ENCODE data around the gene EIF3B. TPM values are rescaled to one million over a fixed set of nuclear protein-coding genes. Genes with fewer than 3 reads are reported as not detected.
A peak's percentile ranks its signal among the peaks of the same experiment; 100 is the strongest.

Gene EIF3B
- total RNA-seq, 1 experiment from 2014 or later, result 364 TPM

- H3K4me1 ChIP-seq (ENCODE audit: insufficient read depth, low read length, poor library complexity, severe bottlenecking), result peaks cover 5% of the 10 kb centered on the region
- no peak overlapping the region for H3K4me3 ChIP-seq (ENCODE audit: low read depth, low read length, poor library complexity, severe bottlenecking)
- no peaks in the 10 kb centered on the region for H3K36me3 ChIP-seq (ENCODE audit: insufficient read depth, low read length, poor library complexity, severe bottlenecking)
- no peaks in the 10 kb centered on the region for H3K9me3 ChIP-seq (ENCODE audit: low read depth, low read length, poor library complexity, severe bottlenecking)
- intact Hi-C loops (cut with micrococcal nuclease; ENCODE audit: unreplicated experiment), result loop anchor here (10.0 kb wide), 2 partner anchors 685 to 775 kb away; partner anchors contain the start of gene PSMG3
- BruUV-seq (replicated peaks), result no TSS peak
- no peak for TF ChIP-seq EZH2 (IDR thresholded peaks at IDR 0.05; ENCODE audit: borderline replicate concordance, low read depth, low read length, poor library complexity, severe bottlenecking)
- TF ChIP-seq, protein P1, sequence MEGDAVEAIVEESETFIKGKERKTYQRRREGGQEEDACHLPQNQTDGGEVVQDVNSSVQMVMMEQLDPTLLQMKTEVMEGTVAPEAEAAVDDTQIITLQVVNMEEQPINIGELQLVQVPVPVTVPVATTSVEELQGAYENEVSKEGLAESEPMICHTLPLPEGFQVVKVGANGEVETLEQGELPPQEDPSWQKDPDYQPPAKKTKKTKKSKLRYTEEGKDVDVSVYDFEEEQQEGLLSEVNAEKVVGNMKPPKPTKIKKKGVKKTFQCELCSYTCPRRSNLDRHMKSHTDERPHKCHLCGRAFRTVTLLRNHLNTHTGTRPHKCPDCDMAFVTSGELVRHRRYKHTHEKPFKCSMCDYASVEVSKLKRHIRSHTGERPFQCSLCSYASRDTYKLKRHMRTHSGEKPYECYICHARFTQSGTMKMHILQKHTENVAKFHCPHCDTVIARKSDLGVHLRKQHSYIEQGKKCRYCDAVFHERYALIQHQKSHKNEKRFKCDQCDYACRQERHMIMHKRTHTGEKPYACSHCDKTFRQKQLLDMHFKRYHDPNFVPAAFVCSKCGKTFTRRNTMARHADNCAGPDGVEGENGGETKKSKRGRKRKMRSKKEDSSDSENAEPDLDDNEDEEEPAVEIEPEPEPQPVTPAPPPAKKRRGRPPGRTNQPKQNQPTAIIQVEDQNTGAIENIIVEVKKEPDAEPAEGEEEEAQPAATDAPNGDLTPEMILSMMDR (conservative IDR thresholded peaks at IDR 0.05; ENCODE audit: low read depth, low read length), result no peak
- CTCF ChIA-PET, result no interaction called here
- no peak for DNase-seq (ENCODE audit: low spot score)
- POLR2A ChIA-PET (ENCODE audit: low non-redundant PET), result no interaction called here
- no peak overlapping the region for H3K27ac ChIP-seq (ENCODE audit: low read depth, low read length, poor library complexity, severe bottlenecking)
- no peaks in the 10 kb centered on the region for H3K27me3 ChIP-seq (replicated peaks; ENCODE audit: insufficient read depth, low read depth, low read length, poor library complexity)
Observed at GRCh38 chr7:2350055-2350454, 4.6 kb upstream of the EIF3B start.

DNA sequence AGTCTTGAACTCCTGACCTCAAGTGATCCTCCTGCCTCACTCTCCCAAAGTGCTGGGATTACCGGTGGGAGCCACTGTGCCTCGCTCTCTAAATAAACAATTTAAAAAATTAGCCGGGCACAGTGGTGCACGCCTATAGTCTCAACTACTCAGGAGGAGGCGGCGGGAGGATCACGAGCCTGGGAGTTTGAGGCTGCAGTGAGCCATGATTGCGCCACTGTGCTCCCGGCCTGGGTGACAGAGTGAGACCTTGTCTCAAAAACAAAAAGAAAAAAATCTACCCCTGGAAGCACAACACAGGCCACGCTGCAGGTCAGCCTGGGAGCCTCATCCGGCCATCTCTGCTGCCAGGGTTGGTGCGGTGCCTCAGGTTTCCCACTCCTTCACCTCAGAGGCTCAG lies 3.8 kb upstream of the EIF3B start:
- Histone ChIP-seq H3K27ac (ENCODE audit: low read depth, low read length, poor library complexity, severe bottlenecking) (no peak overlapping the region), H3K4me1 (ENCODE audit: insufficient read depth, low read length, poor library complexity, severe bottlenecking) (peaks cover 5% of the 10 kb centered on the region), H3K9me3 (ENCODE audit: low read depth, low read length, poor library complexity, severe bottlenecking) (no peaks in the 10 kb centered on the region), H3K36me3 (ENCODE audit: insufficient read depth, low read length, poor library complexity, severe bottlenecking) (no peaks in the 10 kb centered on the region), H3K4me3 (ENCODE audit: low read depth, low read length, poor library complexity, severe bottlenecking) (no peak overlapping the region), H3K27me3 (replicated peaks; ENCODE audit: insufficient read depth, low read depth, low read length, poor library complexity) (no peaks in the 10 kb centered on the region)
- no peak for TF ChIP-seq EZH2 (IDR thresholded peaks at IDR 0.05; ENCODE audit: borderline replicate concordance, low read depth, low read length, poor library complexity, severe bottlenecking)
- TF ChIP-seq, protein P1 (conservative IDR thresholded peaks at IDR 0.05; ENCODE audit: low read depth, low read length), result no peak
- ChIA-PET POLR2A (ENCODE audit: low non-redundant PET) (no interaction called here), CTCF (no interaction called here)
- intact Hi-C loops (cut with micrococcal nuclease; ENCODE audit: unreplicated experiment), result loop anchor here (10.0 kb wide), 2 partner anchors 686 to 776 kb away; partner anchors contain the start of gene PSMG3
- no TSS peak for BruUV-seq (replicated peaks)
- DNase-seq (ENCODE audit: low spot score), result no peak

DNA sequence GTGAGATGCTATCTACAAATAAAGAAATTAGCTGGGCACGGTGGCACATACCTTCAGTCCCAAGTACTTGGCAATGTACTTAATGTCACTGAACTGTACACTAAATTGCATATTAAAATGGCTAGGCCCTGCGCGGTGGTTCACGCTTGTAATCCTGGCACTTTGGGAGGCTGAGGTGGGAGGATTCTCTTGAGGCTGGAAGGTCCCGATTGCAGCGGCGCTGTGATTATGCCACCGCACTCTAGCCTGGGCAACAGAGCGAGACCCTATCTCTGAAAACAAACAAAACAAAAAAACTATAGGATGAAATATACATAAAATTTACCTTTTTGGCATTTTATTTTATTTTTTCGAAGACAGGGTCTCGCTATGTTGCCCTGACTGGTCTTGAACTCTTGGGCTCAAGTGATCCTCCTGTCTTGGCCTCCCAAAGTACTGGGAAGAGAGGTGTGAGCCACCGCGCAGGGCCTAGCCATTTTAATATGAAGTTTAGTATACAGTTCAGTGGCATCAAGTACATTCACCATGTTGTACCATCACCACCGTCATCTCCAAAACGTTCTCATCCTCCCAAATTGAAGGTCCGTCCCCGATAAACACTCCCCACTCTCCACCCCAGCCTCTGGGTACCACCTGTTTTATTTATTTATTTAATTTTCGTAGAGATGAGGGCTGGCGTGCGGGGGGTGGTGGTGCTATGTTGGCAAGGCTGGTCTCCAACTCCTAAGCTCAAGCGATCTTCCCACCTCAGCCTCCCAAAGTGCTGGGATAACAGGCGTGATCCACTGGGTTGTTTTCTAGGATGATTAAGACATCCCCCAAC lies 1.3 kb upstream of the EIF3B start:
- Histone ChIP-seq H3K4me1 (ENCODE audit: insufficient read depth, low read length, poor library complexity, severe bottlenecking) (peaks cover 28% of the 10 kb centered on the region), H3K36me3 (ENCODE audit: insufficient read depth, low read length, poor library complexity, severe bottlenecking) (peaks cover 21% of the 10 kb centered on the region), H3K27ac (ENCODE audit: low read depth, low read length, poor library complexity, severe bottlenecking) (peak overlapping the region; percentile 100), H3K4me3 (ENCODE audit: low read depth, low read length, poor library complexity, severe bottlenecking) (peak overlapping the region; percentile 98), H3K9me3 (ENCODE audit: low read depth, low read length, poor library complexity, severe bottlenecking) (no peaks in the 10 kb centered on the region), H3K27me3 (replicated peaks; ENCODE audit: insufficient read depth, low read depth, low read length, poor library complexity) (no peaks in the 10 kb centered on the region)
- no peak for DNase-seq (ENCODE audit: low spot score)
- POLR2A ChIA-PET (ENCODE audit: low non-redundant PET), result interaction anchor here (0.7 kb wide), 1 partner anchor 13 kb away, joined by 6 read pairs; no protein-coding TSS in a partner anchor
- intact Hi-C loops (cut with micrococcal nuclease; ENCODE audit: unreplicated experiment), result loop anchor here (10.0 kb wide), 2 partner anchors 689 to 779 kb away; partner anchors contain the start of gene PSMG3
- CTCF ChIA-PET, result no interaction called here
- TF ChIP-seq, protein P1 (conservative IDR thresholded peaks at IDR 0.05; ENCODE audit: low read depth, low read length), result no peak
- TF ChIP-seq EZH2 (IDR thresholded peaks at IDR 0.05; ENCODE audit: borderline replicate concordance, low read depth, low read length, poor library complexity, severe bottlenecking), result no peak
- BruUV-seq (replicated peaks), result TSS peak; percentile 77
